Mesenchymal stem cell (in vitro differentiated cells and primary cell): Measurements from ENCODE around the gene DPP9.

Source experiments
- DNase-seq: peaks from one replicate; pipeline ENCODE4 v3.0.0-alpha.2; 2013
- H2AFZ ChIP-seq: one replicate; pipeline ENCODE4 v1.6.1; 2013; ENCODE audit warnings: low read depth, mild to moderate bottlenecking, control low read depth, inconsistent platforms, low read length, moderate library complexity
- H2AK5ac ChIP-seq: 2 replicates; pipeline ENCODE4 v1.6.1; 2013; ENCODE audit warnings: low read length, moderate library complexity, mild to moderate bottlenecking, inconsistent platforms; ENCODE audit not compliant: severe bottlenecking
- H2BK120ac ChIP-seq: one replicate; pipeline ENCODE4 v1.6.1; 2013; ENCODE audit warnings: low read depth, mild to moderate bottlenecking, inconsistent platforms, low read length, moderate library complexity
- H2BK12ac ChIP-seq, 2 experiments: one replicate each; pipeline ENCODE4 v1.6.1; 2013; ENCODE audit warnings: inconsistent platforms in 2 of 2, low read length in 2 of 2, mild to moderate bottlenecking in 2 of 2, moderate library complexity in 2 of 2, control low read depth in 1 of 2
- H2BK15ac ChIP-seq: one replicate; pipeline ENCODE4 v1.6.1; 2013; ENCODE audit warnings: mild to moderate bottlenecking, low read depth, inconsistent platforms; ENCODE audit not compliant: poor library complexity, severe bottlenecking
- H2BK5ac ChIP-seq: 2 replicates; pipeline ENCODE4 v1.6.1; 2013; ENCODE audit warnings: low read depth, mild to moderate bottlenecking, low read length, control low read depth, inconsistent platforms; ENCODE audit not compliant: poor library complexity, severe bottlenecking
- H3K14ac ChIP-seq, 2 experiments: one replicate each; pipeline ENCODE4 v1.6.1; 2013; ENCODE audit warnings: inconsistent platforms in 2 of 2, low read length in 2 of 2, control low read depth in 1 of 2, mild to moderate bottlenecking in 1 of 2, moderate library complexity in 1 of 2
- H3K18ac ChIP-seq, 2 experiments: one replicate each; pipeline ENCODE4 v1.6.1; 2013; ENCODE audit warnings: inconsistent platforms in 2 of 2, low read length in 2 of 2, control low read depth in 1 of 2, low read depth in 1 of 2, mild to moderate bottlenecking in 1 of 2
- H3K23ac ChIP-seq, 2 experiments: one replicate each; pipeline ENCODE4 v1.6.1; 2013; ENCODE audit warnings: inconsistent platforms in 2 of 2, low read length in 2 of 2, mild to moderate bottlenecking in 2 of 2, moderate library complexity in 2 of 2, control low read depth in 1 of 2
- H3K27ac ChIP-seq: 2 replicates; pipeline ENCODE4 v1.5.1; 2013; ENCODE audit warnings: mild to moderate bottlenecking, moderate library complexity, low read length, control low read depth, inconsistent platforms; ENCODE audit not compliant: poor library complexity, severe bottlenecking
- H3K27me3 ChIP-seq, 2 experiments: 2 replicates each; pipeline versions ENCODE4 v1.6.1 to v1.7.0; 2013; ENCODE audit warnings: low read length in 2 of 2, mild to moderate bottlenecking in 2 of 2, moderate library complexity in 2 of 2, control low read depth in 1 of 2, inconsistent platforms in 1 of 2; ENCODE audit not compliant: control insufficient read depth in 1 of 2, insufficient read depth in 1 of 2
- H3K36me3 ChIP-seq, 2 experiments: 2 replicates each; pipeline versions ENCODE4 v1.6.1 to v1.7.0; 2013; ENCODE audit warnings: low read length in 2 of 2, control low read depth in 1 of 2, inconsistent platforms in 1 of 2, low read depth in 1 of 2, mild to moderate bottlenecking in 1 of 2; ENCODE audit not compliant: insufficient read depth in 2 of 2, control insufficient read depth in 1 of 2
- H3K4ac ChIP-seq, 2 experiments: one replicate each; pipeline ENCODE4 v1.6.1; 2013; ENCODE audit warnings: inconsistent platforms in 2 of 2, low read length in 2 of 2, mild to moderate bottlenecking in 2 of 2, moderate library complexity in 2 of 2, control low read depth in 1 of 2, low read depth in 1 of 2
- H3K4me1 ChIP-seq: 2 replicates; pipeline ENCODE4 v1.6.1; 2013; ENCODE audit warnings: low read depth, low read length, control low read depth; ENCODE audit not compliant: control insufficient read depth, insufficient read depth
- H3K4me2 ChIP-seq: 2 replicates; pipeline ENCODE4 v1.6.1; 2013; ENCODE audit warnings: low read length, mild to moderate bottlenecking, inconsistent platforms; ENCODE audit not compliant: poor library complexity, severe bottlenecking
- H3K4me3 ChIP-seq, 2 experiments: 2 replicates each; pipeline versions ENCODE4 v1.5.1 to v1.7.0; 2013; ENCODE audit warnings: low read length in 2 of 2, mild to moderate bottlenecking in 2 of 2, control low read depth in 1 of 2, low read depth in 1 of 2; ENCODE audit not compliant: insufficient read depth in 1 of 2
- H3K79me1 ChIP-seq: replicated peaks from 2 replicates; pipeline ENCODE4 v1.6.1; 2013; ENCODE audit warnings: mild to moderate bottlenecking, control low read depth, low read length, inconsistent platforms; ENCODE audit not compliant: poor library complexity, severe bottlenecking
- H3K9ac ChIP-seq: 2 replicates; pipeline ENCODE4 v1.7.0; 2013; ENCODE audit warnings: mild to moderate bottlenecking, low read length, moderate library complexity
- H3K9me3 ChIP-seq: 2 replicates; pipeline ENCODE4 v1.7.0; 2013; ENCODE audit warnings: mild to moderate bottlenecking, low read length; ENCODE audit not compliant: control insufficient read depth
- H4K8ac ChIP-seq: one replicate; pipeline ENCODE4 v1.6.1; 2013; ENCODE audit warnings: inconsistent platforms, mild to moderate bottlenecking, low read length, moderate library complexity
- H4K91ac ChIP-seq: one replicate; pipeline ENCODE4 v1.6.1; 2013; ENCODE audit warnings: mild to moderate bottlenecking, low read length, inconsistent platforms
- WGBS: methylation state at CpG from one replicate; pipeline ENCODE4 v1.1.7; 2013; ENCODE audit warnings: mixed read lengths; 5-methylcytosine and 5-hydroxymethylcytosine counted together

The DPP9 gene

DNA sequence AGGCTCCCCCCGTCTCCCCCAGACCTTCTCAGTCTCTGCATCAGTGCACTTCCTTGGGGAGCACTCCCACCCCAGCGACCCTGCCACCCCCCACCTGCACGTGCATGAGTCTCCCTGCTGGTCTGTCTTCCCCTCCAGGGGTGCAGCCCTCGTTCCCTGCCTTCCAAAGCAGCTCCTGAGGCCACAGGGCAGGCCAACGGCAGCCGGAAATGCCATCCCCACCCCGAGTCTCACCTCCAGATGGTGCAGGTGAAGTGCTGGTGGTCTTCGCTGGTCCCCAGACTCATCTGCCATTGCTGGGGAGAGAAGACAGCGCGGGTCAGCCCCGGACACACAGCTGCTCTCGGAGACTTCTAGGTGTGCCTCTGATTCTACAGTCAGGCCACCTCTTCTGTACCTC is 59.0 kb downstream of the DPP9 start:
- H2BK15ac ChIP-seq, result no peak overlapping the region
- no peak overlapping the region for H4K8ac ChIP-seq
- peaks cover 65 to 78% of the 10 kb centered on the region in 2 experiments for H3K36me3 ChIP-seq
- no peak overlapping the region for H2BK12ac ChIP-seq
- no peak overlapping the region for H2AK5ac ChIP-seq
- no peak overlapping the region for H3K9ac ChIP-seq
- no peak overlapping the region for H2BK5ac ChIP-seq
- H3K4me3 ChIP-seq, result no peak overlapping the region
- H3K14ac ChIP-seq, result no peak overlapping the region
- no peak for DNase-seq
- 97% methylated on average over 12 of the region's 12 CpGs for WGBS
- H3K4me2 ChIP-seq, result no peak overlapping the region
- H4K91ac ChIP-seq, result peak overlapping the region; percentile 11
- H3K4me1 ChIP-seq, result peaks cover 6% of the 10 kb centered on the region
- no peaks in the 10 kb centered on the region for H3K27me3 ChIP-seq
- H3K4ac ChIP-seq, result no peak overlapping the region
- no peak overlapping the region for H2AFZ ChIP-seq
- no peak overlapping the region for H3K18ac ChIP-seq
- H2BK120ac ChIP-seq, result no peak overlapping the region
- H3K79me1 ChIP-seq, result peaks cover 38% of the 10 kb centered on the region
- H3K27ac ChIP-seq, result no peak overlapping the region
- H3K23ac ChIP-seq, result no peak overlapping the region
- H3K9me3 ChIP-seq, result no peaks in the 10 kb centered on the region

DNA sequence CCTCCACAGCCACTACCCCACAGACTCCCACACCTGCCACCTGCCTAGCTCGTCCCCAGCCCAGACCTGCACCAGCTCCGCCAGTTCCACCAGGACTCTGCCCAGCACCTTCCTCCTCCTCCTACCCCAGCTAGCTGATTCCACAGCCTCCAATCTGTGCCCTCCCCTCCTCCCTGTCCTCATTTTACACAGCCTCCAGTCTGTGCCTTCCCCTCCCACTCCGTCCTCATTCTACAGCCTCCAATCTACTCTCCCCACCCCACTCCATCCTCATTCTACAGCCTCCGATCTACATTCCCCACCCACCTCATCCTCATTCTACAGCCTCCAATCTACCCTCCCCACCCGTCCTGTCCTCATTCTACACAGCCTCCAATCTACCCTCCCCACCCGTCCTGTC is 60.8 kb downstream of the DPP9 start:
- Histone ChIP-seq H3K18ac (no peak overlapping the region), H3K27ac (no peak overlapping the region), H2BK5ac (no peak overlapping the region), H3K36me3 (peaks cover 76 to 87% of the 10 kb centered on the region in 2 experiments), H3K14ac (no peak overlapping the region), H3K4me1 (no peaks in the 10 kb centered on the region), H3K79me1 (peaks cover 36% of the 10 kb centered on the region), H4K91ac (no peak overlapping the region), H3K4me2 (no peak overlapping the region), H3K9ac (no peak overlapping the region), H2AK5ac (no peak overlapping the region), H2BK15ac (no peak overlapping the region), H4K8ac (no peak overlapping the region), H3K9me3 (no peaks in the 10 kb centered on the region), H3K23ac (no peak overlapping the region), H3K4ac (no peak overlapping the region), H3K4me3 (no peak overlapping the region), H2BK120ac (no peak overlapping the region), H3K27me3 (no peaks in the 10 kb centered on the region), H2BK12ac (no peak overlapping the region), H2AFZ (no peak overlapping the region)
- WGBS, result 97% methylated on average over 6 of the region's 6 CpGs
- no peak for DNase-seq

DNA sequence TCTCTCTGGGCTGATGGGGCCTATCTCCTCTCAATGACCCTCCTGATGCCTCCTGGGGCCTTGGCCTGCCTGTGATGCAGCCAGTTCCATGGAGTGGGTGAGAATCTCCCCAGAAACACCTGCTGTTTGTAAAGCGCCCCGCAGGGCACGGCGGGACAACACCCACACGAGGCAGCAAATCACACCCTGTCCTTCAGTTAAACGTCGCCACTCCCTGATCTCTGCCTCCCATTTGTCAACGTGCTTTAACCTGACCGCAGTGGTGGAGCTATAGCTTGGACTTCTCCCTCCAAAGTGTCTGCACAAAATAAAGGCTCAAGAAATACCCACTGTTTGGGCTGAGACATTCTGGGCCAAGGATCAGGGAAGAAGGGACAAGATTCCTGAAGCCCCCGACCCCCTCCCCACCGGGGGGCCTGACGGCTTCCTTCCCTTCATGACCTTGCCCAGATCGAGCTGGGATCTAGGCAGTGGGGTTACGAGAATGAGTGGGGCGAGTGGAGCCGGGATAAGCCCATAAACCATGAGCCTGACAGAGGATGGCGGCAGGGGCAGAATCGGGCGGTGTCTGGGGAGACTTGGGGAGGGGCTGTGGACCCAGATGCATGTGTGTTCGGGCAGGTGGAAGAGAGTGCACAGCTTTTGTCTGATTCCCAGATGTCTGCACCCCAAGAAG is 61.5 kb downstream of the DPP9 start:
- Histone ChIP-seq H3K4me3 (no peak overlapping the region), H2AFZ (no peak overlapping the region), H3K27me3 (no peaks in the 10 kb centered on the region), H2BK120ac (no peak overlapping the region), H4K8ac (no peak overlapping the region), H3K27ac (no peak overlapping the region), H3K36me3 (peaks cover 79 to 88% of the 10 kb centered on the region in 2 experiments), H3K79me1 (peaks cover 38% of the 10 kb centered on the region), H3K4ac (no peak overlapping the region), H3K23ac (no peak overlapping the region), H3K14ac (no peak overlapping the region), H3K9ac (no peak overlapping the region), H2BK5ac (no peak overlapping the region), H3K9me3 (no peaks in the 10 kb centered on the region), H3K4me2 (no peak overlapping the region), H2AK5ac (no peak overlapping the region), H2BK12ac (no peak overlapping the region), H4K91ac (no peak overlapping the region), H2BK15ac (no peak overlapping the region), H3K18ac (no peak overlapping the region), H3K4me1 (no peaks in the 10 kb centered on the region)
- DNase-seq, result no peak
- WGBS, result 93% methylated on average over 20 of the region's 20 CpGs

DNA sequence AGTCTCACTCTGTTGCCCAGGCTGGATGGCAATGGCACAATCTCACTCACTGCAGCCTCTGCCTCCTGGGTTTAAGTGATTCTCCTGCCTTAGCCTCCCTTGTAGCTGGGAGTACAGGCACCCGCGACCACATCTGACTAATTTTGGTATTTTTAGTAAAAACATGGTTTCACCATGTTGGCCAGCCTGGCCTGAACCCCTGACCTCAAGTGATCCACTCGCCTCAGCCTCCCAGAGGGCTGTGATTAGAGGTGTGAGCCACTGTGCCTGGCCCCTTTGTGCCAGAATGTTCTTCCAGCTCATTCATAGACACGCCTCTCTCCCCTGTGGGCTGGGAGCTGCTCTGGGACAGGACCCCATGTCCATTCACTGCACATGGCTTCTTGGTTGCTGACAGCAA is 62.6 kb downstream of the DPP9 start:
- Histone ChIP-seq H3K14ac (no peak overlapping the region), H3K23ac (no peak overlapping the region), H2BK12ac (no peak overlapping the region), H2BK15ac (no peak overlapping the region), H2BK120ac (no peak overlapping the region), H3K79me1 (peaks cover 35% of the 10 kb centered on the region), H3K4me1 (no peaks in the 10 kb centered on the region), H3K18ac (no peak overlapping the region), H3K27ac (no peak overlapping the region), H3K27me3 (no peaks in the 10 kb centered on the region), H3K4ac (no peak overlapping the region), H2AFZ (no peak overlapping the region), H2BK5ac (no peak overlapping the region), H3K36me3 (peaks cover 77 to 89% of the 10 kb centered on the region in 2 experiments), H3K9ac (no peak overlapping the region), H3K4me3 (no peak overlapping the region), H4K91ac (no peak overlapping the region), H4K8ac (no peak overlapping the region), H3K9me3 (no peaks in the 10 kb centered on the region), H2AK5ac (no peak overlapping the region), H3K4me2 (no peak overlapping the region)
- no peak for DNase-seq
- 88% methylated on average over 4 of the region's 4 CpGs for WGBS
